Fibroblast of the aortic adventitia (primary cell): ENCODE results near the gene CLASP1. TPM values are rescaled to one million over a fixed set of nuclear protein-coding genes. Genes with fewer than 3 reads are reported as not detected.

Experiments
- DNase-seq: peaks from one replicate; pipeline ENCODE4 v3.0.0-alpha.2; 2010; ENCODE audit warnings: low read depth
- H3K4me3 ChIP-seq: 2 replicates; pipeline ENCODE4 v1.5.1; 2011; ENCODE audit warnings: low read depth, mild to moderate bottlenecking, control low read depth, low read length, moderate library complexity
- total RNA-seq: library from RNA; depleted of rRNA; stranded (reverse); fragments of >200 nt; gene quantifications from 2 replicates; pipeline ENCODE4 v1.2.3, GENCODE V29; 2012; ENCODE audit warnings: low replicate concordance
- TF ChIP-seq, protein P1 (sequence below): IDR thresholded peaks from 2 replicates; pipeline ENCODE4 v1.5.1; 2011; ENCODE audit warnings: mild to moderate bottlenecking, low read length, control low read depth, inconsistent platforms; ENCODE audit not compliant: insufficient read depth

Gene CLASP1
- total RNA-seq, 1 donor = 45.6 TPM

DNA sequence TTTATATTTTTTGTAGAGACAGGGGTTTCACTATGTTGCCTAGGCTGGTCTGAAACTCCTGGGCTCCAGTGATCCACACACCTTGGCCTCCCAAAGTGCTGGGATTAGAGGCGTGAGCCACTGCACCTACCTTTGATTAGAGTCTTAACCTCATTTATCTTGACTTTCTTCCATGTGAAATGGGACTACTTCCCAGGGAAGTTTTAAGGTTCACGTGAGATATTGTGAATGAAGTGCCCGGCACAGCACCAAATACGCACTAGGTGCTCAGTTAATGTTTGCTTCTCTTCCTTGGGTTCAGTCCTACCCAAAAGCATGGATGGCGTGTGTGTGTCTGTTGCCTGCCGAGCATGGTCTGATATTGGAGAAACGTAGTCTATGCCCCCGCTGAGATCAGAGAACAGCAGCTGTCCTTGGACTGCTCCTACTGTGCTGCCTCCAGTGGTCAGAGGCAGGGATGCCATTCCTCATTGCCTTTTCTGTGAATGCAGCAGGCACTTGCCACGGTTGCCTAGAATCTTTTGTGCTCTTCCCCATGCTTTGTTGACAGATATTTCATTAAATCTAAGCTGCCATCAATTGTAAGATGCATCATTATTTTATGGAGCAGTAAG, 351.9 kb downstream of the CLASP1 start:
- no peak overlapping the region for H3K4me3 ChIP-seq
- DNase-seq = peak; percentile 12
- TF ChIP-seq, protein P1, sequence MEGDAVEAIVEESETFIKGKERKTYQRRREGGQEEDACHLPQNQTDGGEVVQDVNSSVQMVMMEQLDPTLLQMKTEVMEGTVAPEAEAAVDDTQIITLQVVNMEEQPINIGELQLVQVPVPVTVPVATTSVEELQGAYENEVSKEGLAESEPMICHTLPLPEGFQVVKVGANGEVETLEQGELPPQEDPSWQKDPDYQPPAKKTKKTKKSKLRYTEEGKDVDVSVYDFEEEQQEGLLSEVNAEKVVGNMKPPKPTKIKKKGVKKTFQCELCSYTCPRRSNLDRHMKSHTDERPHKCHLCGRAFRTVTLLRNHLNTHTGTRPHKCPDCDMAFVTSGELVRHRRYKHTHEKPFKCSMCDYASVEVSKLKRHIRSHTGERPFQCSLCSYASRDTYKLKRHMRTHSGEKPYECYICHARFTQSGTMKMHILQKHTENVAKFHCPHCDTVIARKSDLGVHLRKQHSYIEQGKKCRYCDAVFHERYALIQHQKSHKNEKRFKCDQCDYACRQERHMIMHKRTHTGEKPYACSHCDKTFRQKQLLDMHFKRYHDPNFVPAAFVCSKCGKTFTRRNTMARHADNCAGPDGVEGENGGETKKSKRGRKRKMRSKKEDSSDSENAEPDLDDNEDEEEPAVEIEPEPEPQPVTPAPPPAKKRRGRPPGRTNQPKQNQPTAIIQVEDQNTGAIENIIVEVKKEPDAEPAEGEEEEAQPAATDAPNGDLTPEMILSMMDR = peak; percentile 77

DNA sequence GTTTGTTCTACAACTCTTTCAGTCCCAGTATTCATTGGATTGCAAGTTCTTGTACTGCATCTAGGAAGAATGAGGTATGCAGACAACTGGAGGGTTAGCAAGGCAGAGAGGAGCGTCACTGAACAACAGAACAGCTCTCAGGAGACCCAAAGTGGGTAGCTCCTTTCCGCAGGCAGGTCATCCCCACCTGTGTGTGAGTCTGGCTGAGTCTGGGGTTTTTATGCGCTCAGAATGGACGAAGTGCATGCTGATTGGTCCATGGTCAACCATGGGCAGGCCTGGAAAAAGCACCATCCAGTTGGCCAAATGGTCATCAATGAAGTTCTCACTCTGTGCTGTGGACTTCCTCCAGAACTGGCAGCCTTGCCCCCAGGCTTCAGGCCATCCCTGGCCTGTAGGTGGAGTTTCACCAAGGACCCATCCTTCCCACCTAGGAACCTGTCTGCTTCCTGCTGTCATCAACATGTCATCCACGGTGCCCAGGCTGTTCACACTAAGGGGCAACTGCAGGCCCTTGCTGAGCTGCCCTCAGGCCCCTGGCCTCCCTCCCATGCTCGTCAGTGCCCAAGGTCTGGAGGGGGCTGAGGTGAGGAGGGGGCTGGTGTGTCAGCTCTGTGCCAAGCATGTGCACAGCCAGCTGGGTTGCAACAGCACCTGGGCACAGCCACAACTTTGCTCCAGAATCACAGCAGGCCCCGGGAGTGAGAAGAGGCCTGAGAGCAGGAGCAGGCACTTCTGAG, 353.2 kb downstream of the CLASP1 start:
- TF ChIP-seq, protein P1 = no peak

DNA sequence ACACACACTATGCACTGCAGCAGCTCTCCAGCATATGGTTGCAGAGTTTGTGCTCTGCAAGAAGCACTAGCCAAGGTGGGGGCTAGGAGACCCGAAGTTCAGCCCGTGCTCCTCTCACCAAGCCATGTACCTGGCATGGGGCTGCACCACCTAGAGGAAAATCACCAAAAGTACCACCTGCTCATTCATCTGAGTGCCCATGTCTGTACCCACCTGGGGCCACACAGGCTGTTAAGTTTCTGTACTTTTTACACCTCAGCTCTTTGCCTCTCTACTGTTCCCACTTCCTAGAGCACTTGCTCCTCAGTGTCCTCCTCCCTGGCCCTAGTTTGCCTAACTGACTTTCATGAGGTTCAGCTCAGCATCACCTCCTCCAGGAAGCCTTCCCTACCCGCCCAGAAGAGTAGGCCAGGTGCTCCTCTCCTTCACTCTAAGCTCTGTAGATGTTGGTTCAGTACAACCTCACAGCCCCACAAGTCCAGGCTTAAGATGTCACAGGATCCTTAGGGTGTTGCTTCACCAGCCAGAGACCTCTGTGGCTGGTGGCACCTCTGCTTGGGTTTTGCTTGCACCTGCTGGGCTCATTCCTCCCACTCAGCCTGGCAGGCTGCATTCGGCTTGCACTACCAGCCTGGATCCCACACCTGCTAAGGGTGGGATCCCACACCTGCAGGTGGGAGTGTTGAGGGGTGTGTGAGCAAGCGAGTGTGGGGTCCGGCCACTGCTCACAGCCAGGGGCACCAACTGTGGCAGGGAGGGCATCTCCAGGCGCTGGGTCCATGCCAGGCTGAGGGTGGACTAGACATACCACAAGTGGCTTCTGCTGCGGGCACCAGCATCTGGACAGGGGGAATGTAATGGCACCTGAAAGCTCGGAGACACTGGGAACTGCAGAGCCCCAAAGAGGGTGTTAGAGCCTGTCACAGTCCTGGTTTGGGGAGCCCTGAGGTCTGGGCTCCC, 354.1 kb downstream of the CLASP1 start:
- DNase-seq = no peak
- TF ChIP-seq, protein P1 = no peak
- H3K4me3 ChIP-seq = no peak overlapping the region

More for the DNA sequence above, 353.2 kb downstream of the CLASP1 start:
- H3K4me3 ChIP-seq = no peak overlapping the region
- no peak for DNase-seq

DNA sequence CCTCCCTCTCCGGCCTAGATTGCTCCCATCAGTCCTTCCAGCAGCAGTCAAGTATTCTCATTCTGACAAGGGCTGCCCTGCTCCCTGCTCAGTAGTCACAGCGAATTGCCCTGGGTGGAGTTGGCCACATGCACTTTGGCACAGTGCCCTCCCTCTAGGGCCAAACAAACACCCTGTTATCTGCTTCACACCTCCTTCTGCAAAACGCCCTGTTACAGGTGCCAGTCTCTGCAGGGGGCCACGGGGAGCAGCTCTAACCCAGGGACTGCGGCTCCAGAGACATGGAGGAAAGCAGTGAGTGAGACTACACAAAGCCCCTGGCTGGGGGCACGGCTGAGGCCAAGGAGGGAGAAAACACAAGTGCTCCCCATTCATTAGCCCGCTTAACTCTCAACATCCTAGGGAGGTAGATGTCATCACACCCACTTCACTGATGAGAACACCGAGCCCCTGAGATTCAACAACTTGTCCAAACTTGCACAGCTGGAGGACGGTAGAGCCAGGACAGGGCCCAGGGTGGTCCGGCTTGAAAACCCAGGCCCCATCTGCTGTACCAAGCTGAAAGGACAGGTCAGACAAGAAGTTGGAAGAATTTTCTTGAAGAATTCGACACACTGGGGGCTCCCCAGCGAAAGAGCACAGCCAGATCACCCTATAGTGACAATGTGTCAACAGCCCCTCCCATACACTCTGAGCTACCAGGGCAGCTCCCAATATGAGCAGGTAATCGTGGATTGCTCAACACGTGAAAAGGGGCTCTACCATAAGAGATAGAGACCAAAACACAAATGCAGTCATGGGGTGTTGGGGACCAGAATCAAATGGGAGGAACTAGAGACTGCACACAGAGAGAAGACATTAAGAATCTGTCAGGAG, 355.6 kb downstream of the CLASP1 start:
- H3K4me3 ChIP-seq = no peak overlapping the region
- DNase-seq = no peak
- TF ChIP-seq, protein P1 = no peak

DNA sequence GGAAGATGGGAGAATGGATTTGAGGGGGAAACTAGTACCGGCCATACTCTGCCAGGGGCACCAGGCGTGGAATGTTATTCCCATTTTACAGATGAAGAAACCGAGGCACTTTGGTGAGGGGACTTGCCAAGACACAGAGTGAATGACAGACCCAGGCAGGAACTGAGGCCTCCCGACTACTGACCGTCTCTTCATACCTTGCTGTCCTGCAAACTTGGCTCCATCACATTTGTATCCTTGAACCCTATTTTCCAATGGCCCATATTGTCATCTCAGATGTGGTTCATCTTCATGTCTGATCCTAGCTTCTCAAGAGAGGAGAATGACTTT, 358.0 kb downstream of the CLASP1 start:
- H3K4me3 ChIP-seq = no peak overlapping the region
- TF ChIP-seq, protein P1 = no peak
- DNase-seq = no peak

DNA sequence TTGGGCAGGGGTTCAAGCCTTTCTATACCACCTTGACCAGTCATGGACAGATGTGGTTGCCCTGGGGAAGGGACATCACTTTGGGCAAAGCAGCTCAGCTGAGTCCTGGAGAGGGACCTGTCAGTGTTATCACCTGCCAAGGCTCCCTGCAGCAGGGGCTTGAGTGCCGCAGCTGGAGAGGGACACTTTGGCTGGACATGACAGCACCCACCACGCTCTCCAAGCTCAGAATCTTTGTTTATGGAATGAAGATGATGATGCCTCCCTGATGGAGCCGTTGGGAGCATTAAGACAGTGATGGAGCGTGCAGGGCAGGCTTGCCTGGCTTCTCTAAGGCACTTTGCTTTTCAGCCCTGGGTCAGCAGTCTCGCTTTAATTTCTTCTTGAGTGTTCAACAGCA, 360.0 kb downstream of the CLASP1 start:
- no peak overlapping the region for H3K4me3 ChIP-seq
- TF ChIP-seq, protein P1 = no peak
- DNase-seq = no peak
